Measurements from ENCODE around the gene PCDH8.
A peak's percentile ranks its signal among the peaks of the same experiment; 100 is the strongest.

Gene PCDH8

DNA sequence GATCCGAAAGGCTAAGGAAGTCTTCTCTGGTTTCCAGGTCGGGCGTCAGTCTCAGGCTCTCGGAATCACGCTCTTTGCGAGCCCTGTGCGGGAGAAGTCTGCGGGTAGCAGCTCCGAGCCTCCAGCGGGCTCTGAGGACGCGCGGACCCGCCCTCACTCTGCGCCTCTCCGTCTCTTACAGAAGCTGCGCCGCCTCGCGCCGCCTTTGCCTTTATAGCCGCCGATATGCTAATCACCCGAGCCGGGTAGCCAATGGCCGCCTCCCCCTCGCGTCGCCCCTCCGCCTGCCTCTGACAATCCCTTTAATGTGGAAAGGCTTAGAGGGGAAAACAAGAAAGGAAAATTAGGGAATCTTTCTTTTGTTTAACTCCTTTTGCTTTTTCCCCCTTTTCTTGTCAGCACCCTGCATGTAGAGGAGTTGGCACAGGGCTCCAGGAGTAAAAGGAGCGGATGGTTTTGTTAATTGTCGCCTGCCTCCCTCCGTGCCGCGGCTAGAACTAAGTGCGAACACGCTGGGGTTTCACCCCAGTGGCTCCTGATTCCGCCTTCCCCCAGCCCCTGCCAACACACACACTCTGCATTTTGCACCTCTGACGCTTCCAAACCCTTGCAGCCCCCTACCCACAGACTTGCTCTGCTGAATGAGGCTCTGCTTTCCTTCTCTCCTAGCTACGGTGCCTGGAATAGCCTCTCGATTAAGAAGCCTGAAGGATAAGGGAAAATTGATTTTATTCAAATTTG, at the start of gene PCDH8:
Gene PCDH8 (minus strand): TSS at position 186 of the 741 bp plus-strand sequence. CDS start 204 bp downstream, outside the sequence.
- DNase-seq = peak; percentile 70

DNA sequence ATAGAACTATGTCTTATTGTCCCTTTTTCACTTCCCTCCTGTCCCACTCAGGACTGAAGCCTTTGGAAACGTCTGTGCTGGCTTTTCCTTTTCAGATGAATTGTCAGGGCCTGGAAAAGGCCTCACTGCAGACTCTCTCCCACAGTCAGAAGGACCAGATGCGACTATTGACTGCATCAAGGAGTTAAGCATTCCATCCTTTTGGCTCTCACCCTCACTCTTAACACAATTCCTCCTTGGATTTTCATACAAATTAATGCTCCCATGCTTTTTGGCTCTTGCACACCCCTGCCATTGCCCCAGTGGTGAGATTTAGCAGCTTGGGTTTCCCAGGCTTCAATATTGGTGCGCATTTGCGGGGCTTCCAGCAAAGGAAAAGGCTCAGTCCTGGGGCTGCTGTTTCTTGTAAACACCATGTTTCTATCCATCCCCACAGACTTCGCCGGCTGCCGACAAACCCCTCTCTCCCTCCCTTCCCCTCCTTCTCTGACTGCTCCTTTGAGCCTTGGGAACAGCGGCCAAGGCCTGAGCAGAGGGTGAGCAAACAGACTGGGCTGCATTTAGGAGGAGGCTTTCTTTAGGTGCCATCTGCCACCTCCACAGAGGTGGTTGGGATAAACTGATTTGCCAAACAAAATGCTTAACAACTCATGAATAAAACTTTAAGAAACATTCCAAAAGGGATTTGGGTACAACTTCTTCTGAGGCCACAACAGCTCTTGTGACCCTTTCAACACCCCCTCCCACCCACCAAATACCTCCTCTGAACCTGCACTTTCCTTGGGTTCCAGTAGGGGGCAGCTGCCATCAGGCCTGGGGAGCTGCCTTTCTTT, 48.6 kb upstream of the PCDH8 start:
- DNase-seq = peak; percentile 33

- no peak for DNase-seq
These were observed 46.0 kb upstream of the PCDH8 start for GRCh38 chr13:52894413-52894812.

DNA sequence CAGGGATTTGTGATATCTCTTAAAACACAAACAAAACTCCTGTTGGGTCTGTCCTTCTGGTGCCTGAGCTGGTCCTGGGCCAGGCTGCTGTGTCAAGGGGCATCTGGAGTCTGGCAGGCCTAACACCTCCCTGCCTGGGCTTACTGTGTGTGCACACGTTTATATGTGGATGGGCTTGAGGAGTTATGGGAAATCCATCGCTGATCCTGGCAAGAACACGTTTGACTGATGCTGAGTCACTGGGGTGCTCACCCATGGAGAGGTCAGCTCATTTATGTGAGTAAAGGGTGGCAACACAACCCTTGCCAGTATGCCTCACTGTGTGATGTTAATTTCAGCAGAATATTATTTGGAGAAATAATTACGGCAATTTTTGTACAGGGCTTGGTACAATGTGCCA, 44.5 kb upstream of the PCDH8 start:
- no peak for DNase-seq

DNA sequence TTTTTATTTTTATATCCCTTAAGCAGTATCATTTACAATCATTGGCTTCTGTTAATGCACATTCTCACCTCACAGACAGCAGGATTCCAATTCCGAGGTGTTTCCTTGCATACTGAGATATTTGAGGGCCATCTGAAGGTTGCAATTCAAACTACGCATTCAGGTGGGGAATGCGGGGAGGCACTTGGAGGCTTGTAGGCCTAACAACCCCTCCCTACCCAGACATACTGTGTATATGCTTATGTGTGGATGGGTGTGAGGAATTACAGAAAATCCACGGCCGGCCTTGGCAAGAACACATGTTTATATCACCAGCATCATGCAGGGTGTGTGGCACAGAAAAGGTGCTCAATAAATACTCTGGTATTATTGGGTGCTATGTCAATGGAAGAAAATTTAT, 43.3 kb upstream of the PCDH8 start:
- no peak for DNase-seq

DNA sequence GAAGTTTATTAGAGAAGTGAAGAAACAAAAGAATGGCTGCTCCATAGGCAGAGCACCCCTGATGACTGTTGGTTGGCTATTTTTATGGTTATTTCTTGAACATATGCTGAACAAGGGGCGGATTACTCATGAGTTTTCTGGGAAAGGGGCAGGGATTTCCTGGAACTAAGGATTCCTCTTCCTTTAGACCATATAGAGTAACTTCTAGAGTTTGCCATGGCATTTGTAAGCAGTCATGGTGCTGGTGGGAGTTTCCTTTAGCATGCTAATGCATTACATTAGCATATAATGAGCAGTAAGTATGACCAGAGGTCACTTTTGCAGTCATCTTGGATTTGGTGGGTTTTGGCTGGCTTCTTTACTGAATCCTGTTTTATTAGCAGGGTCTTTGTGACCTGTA, 38.7 kb upstream of the PCDH8 start:
- no peak for DNase-seq

- peak; percentile 65 for DNase-seq
These were observed 36.7 kb upstream of the PCDH8 start for GRCh38 chr13:52885141-52885540.

DNA sequence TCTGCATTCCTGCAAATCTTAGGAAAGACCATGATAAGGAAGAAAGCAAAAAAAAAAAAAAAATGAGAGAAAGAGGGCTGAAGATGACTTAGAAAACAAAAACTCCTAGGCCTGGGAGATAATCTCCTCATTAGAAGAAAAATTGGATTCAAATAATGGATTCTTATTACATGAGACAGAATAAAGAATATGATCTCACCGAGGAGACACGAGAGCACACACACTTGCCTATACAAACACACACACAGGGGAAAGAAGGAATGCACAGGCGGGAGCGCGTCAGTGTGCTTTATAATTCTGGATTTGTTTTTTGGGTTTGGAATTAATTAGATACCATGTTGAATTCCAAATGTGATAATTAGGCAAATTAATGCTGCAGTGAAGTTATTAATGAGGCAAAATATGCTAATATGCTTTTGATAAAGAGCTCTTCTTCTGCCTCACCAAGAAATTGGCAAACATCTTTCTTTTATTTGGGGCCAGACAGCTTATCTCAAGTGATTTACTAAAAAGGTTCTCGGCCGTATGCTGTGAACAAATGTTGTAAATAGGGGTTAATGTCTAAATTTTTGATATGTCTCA, 36.1 kb upstream of the PCDH8 start:
- no peak for DNase-seq

GRCh38 chr13:52882785-52883184, 34.3 kb upstream of the PCDH8 start:
- DNase-seq = no peak

DNA sequence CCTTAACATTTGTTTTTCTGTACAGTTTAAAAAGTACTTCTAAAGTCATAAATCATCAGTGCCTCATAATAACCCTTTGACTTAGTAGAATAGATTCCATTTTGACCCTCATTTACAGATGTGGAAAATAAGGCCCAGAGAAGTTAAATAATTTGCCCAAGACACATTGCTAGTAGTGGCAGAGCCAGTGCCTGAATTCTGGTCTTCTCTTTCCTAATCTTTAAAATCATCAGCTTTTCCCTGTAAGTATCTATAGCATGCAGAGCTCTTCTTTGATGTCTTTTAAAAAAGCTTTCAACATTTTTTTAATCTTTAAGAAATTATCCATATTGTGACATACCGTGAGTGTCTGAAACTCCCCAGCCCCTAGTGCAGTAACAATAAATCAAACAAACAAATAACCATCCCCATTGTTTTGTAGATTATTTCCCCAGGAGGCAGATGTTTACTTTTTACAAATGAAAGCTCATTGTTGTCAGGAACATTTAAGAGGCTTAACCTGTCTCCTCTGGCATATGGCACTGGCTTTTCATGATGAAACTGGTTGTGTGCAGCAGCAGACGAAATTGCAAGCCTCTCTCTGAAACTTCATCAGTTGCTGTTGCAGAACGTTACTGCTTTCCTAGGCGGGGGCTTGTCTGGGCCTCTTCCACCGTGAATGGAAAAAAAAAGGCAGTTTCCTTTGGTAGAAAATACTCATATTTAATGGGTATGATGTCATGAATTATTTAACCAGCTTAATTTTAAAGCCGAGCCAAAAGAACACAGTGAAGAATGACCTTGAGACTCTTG, 31.7 kb upstream of the PCDH8 start:
- no peak for DNase-seq

DNA sequence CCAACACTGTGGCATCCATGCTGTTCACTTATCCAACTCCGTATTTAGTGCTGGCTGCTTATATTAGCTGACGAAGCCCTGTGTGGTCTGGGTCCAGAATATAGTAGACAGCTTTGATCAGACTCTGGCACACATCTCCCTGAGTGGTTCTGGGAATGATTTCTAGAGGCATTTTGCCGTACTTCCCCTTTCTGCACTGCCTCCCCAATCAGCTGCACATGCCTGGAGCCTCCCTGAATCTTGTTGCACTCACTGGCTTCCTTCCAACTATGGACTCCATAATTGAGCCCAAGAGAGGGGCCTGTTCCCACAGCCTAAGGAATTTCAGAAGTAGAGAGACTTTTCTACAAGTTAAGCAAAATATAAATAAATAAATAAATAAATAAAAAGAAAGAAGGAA, 30.4 kb upstream of the PCDH8 start:
- peak; percentile 6 for DNase-seq

DNA sequence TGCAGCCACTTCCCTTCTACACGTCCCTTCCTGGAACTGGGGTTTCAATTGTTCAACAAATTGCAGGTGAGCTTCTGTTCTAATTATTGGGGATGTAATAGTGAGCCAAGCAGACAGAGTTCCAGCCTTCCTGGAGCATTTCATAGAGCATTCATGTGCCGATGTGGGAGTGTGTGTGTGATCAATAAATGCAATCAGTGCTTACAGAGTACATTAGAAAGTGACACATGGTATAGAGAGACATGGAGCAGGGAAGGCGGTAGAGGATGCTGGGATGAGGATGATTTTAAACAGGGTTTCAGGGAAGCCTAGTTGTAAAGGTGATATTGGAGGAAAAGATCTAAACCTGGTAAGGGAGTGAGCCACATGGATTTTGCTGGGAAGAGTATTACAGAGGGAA, 21.7 kb upstream of the PCDH8 start:
- no peak for DNase-seq

DNA sequence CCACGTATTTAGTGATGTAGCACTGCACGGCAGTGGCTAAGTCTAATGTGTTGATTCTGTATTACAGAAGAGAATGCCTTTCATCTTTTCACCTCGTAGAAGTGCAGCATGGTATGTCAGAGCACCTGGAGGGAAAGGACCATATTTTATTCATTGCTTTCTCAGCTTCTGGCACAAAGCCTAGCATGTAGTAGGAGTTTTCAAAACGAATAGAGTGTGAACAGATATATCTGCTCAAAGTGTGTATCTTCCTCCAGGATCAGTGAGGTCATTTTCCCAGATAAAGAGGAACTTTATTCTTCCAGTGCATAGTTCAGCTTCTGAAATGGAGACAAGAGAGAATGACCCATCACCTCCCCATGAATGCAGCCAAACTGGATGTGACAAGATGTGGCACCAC, 21.2 kb upstream of the PCDH8 start:
- DNase-seq = no peak

DNA sequence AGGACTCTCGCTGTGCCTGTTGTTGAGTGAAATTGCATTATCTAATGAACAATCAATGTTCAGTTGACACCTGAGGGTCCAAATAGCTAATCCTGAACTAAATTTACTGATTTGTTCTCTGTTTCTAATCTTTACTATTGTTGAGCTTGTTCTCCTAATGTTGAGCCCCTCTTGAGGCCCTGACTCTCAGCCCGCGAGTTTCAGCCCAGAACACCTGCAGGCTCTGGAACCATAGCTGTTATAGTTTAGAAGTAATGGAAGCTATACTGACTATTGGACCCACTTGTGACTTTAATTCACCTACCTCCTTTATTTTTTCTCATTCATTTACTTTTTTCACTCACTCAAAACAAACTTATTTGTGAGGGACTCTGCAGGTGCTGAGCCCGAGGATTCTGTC, 20.6 kb upstream of the PCDH8 start:
- DNase-seq = no peak

GRCh38 chr13:52868190-52868589, 19.8 kb upstream of the PCDH8 start:
- no peak for DNase-seq

DNA sequence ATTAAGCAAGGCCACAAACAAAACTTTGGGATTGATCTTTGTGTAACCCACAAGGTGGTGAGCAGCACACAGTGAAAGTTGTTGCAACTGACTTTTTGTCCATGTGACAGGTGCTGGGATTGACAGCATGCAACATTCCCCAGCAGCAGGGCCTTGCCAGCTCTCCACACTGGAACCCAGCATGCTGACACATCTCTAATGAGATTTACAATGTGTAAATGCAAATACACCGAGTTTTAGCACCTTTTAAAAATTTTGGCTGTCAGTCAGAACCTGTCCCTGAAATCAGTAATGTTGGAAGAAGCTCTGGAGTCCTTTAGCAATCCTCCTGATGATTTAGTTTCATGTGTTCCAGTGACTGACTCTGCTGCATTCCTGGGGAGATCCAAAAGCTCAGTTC, 16.5 kb upstream of the PCDH8 start:
- DNase-seq = no peak

- peak; percentile 28 for DNase-seq
These were observed 14.1 kb upstream of the PCDH8 start for GRCh38 chr13:52862358-52863206.

DNA sequence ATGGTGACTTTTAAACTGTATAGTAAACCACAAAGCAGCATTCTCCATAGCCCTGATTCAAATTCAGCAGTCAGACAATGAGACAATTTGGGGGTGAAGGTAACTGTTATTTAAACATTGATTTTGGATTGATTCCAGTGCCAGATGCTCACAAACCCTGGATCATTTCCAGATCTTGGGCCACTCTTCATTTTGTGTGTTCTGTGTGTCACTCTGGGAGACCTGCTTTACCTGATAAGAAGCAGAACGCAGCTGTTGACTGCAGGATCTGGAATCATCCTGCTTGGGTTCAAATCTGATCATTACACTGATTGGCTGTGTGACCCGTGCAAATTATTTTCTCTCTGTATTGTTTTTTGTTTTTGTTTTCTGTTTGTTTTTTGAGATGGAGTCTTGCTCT, 4.0 kb upstream of the PCDH8 start:
- DNase-seq = no peak

- peak; percentile 56 for DNase-seq
These were observed 2.9 kb upstream of the PCDH8 start for GRCh38 chr13:52851137-52851962.

DNA sequence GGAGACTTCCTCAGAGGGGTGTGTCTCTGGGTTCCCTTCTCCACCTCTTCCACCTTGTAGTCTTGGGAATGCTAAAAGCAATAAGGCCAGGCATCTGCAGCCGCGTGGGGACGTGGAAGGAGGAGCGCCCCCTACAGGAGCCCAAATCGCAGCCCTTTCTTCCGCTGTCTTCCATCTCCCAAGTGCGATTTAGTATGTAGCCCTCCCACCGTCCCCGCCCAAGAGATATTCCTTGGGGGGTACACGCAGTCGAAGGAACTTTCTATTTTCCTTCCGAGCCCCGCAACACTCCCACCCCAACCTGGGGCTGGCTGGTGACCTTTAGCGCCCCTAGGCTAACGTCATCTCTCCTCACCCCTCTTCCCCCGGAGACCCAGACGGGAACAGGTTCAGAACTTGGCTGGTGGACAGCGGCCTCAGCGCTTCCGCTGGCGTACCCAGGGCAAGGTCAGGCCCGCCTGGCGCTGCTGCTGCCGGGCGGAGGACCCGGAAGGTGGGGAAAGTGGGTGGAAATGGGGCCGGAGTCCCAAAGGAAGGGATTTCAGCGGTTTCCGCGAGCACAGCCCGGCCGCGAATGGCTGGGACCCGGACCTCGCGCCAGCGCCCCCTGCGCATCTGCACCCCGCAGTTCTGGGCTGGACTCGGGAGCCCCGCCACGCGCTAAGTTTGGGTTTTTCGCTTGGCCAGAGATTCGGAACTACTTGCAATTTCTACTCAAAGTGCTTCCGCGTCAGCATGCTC, 2.1 kb upstream of the PCDH8 start:
- DNase-seq = peak; percentile 90

DNA sequence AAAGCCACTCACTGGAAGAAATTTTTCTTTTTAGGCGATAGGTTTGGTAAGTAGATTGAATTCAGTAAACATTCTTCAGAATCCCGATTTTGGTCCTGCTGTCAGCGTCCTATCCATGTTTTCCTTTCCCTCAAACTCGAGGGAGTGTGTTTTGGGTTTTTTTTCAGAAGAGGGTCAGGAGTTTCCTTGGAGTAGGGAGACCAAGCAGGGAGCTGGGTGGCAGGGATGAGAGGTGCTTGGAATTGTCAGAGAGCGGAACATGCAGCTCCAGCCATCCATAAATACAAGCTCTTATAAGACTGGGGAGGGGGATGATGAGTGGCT, 1.6 kb upstream of the PCDH8 start:
- DNase-seq = no peak
